HFF-Myc (cell line): Measurements from ENCODE around the gene AP4E1.
"Not testable (repeated sequence)": the region's sequence is repeated elsewhere in the genome, so short reads cannot be mapped to it uniquely, and the experiment has no call there.

Experiments
- DNase-seq: peaks from one replicate; pipeline ENCODE4 v3.0.0-alpha.2; 2011; ENCODE audit warnings: low read depth; ENCODE audit errors: extremely low read depth
- H3K4me3 ChIP-seq: replicated peaks from 2 replicates; pipeline ENCODE4 v1.5.1; 2011; ENCODE audit warnings: low read depth, mild to moderate bottlenecking, control low read depth, low read length
- CTCF ChIP-seq: IDR thresholded peaks from 2 replicates; pipeline ENCODE4 v1.5.1; 2012; ENCODE audit warnings: mild to moderate bottlenecking, low read depth, low read length, control low read depth; ENCODE audit errors: missing control alignments

AP4E1 gene

DNA sequence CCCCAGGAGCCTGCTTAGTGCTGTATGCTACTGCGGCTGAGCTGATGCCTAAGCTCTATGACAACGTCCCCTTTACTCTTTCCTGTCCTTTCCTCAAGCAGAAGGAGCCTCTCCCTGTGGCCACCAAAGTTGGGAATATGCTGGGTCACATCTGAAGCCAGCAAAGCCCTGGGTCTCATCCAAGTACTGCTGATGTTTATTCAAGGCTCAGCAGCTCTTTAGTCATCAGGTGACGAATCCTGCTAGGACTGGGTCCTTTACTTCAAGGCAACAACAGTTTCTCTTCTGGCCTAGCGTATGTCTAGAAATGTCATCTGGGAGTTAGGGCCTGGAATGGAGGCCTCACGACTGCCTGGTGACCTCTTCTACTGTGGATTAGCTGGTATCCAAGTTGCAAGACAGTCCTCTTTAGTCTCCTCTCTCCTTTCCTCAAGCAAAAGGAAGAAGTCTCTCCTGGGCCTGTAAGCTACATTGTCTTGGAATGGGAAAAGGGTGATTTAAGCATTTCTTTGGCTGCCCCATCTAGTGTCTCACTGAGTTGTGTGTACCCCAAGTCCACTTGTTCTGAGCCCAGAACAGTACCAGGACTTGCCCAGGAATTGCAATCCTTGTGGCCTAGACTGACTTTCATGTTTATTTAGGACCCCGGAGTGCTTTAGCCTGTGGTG is 122.3 kb downstream of the AP4E1 start:
- no peak for DNase-seq
- no peak overlapping the region for H3K4me3 ChIP-seq
- TF ChIP-seq CTCF = no peak

DNA sequence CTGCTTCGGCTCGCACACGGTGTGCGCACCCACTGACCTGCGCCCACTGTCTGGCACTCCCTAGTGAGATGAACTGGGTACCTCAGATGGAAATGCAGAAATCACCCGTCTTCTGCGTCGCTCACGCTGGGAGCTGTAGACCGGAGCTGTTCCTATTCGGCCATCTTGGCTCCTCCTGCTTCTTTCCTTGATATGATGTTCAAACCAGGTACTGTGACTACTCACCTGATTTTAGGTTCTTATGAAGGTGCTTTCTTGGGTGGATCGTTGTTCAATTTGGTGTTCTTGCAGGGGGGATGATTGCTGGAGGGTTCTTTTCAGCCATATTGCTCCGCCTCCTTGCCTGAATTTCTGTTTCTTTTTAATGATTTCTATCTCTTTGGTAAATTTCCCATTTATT is 129.0 kb downstream of the AP4E1 start:
- DNase-seq, H3K4me3 ChIP-seq: not testable (repeated sequence)

GRCh38 chr15:51038162-51038973 is 129.9 kb downstream of the AP4E1 start:
- no peak for DNase-seq
- no peak for TF ChIP-seq CTCF

DNA sequence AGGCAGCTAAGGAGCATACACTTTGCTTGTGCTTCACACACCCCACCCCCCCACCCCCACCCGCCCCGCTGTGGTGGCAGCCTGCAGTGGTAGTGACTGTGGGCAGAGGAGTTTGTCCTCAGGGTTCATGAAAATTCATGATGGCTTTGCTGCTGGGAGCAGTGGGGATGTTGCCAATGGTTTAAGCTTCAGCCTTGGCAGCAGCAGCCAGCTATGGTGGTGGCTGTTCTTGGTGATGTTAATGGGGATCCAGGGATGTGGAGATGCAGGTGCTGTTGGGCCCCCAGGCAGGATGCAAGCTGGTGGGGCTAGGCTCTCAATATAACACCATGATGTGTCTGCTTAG is 130.5 kb downstream of the AP4E1 start:
- no peak overlapping the region for H3K4me3 ChIP-seq
- DNase-seq = no peak
- no peak for TF ChIP-seq CTCF

More at GRCh38 chr15:51038162-51038973, 129.9 kb downstream of the AP4E1 start:
- H3K4me3 ChIP-seq = no peak overlapping the region

- DNase-seq = no peak
- no peak for TF ChIP-seq CTCF
- H3K4me3 ChIP-seq = no peak overlapping the region
Measured at GRCh38 chr15:51044037-51044727, 135.7 kb downstream of the AP4E1 start.

DNA sequence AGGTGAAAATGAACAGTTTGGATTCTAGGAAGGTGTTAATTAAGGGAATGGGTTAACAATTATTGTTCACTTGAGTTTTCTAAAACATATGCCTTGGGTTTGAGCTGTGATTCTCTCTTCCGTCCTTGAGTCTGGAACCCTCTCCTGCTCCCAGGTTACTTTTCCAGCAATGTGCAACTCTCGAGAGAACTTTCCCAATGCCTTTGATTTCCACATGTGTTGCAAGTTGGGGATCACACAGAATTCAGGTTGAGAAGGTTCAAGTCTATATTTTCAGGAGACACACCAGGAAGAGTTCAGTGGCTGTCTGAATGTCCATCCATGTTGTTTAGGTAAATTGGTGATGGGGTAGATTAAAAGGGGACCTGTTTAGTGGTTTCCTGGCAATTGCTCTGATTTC is 137.5 kb downstream of the AP4E1 start:
- TF ChIP-seq CTCF = no peak
- no peak for DNase-seq
- H3K4me3 ChIP-seq = no peak overlapping the region

- no peak for DNase-seq
- H3K4me3 ChIP-seq = no peak overlapping the region
- no peak for TF ChIP-seq CTCF
Measured at GRCh38 chr15:51046799-51047449, 138.4 kb downstream of the AP4E1 start.
